SK-N-SH treated with all-trans-retinoic acid at 6 μM for 48 hours (cell line): ENCODE data around the gene THADA.

Experiments
- ATAC-seq: fragments of 200-7000 bp; cut with Tn5 transposase; 3 replicates; pipeline ENCODE4 v1.9.1; 2020; ENCODE audit warnings: mild to moderate bottlenecking, moderate library complexity
- ARNTL ChIP-seq: fragments of 450-650 bp; formaldehyde crosslinking; IDR thresholded peaks from 2 replicates; pipeline ENCODE4 v1.5.0; 2020; ENCODE audit warnings: low read depth, mild to moderate bottlenecking, moderate library complexity, borderline replicate concordance
- BACH2 ChIP-seq: fragments of 250-450 bp; sonication (Bioruptor Pico); IDR thresholded peaks from 2 replicates; pipeline ENCODE4 v1.9.0; 2021; ENCODE audit warnings: mild to moderate bottlenecking, borderline replicate concordance
- CSDC2 ChIP-seq: fragments of 250-450 bp; sonication (Bioruptor Pico); IDR thresholded peaks from 2 replicates; pipeline ENCODE4 v1.5.0; 2020; ENCODE audit warnings: mild to moderate bottlenecking, moderate library complexity
- GLIS3 ChIP-seq: fragments of 250-450 bp; sonication (Bioruptor Pico); IDR thresholded peaks from 2 replicates; pipeline ENCODE4 v1.5.0; 2020; ENCODE audit warnings: mild to moderate bottlenecking, moderate library complexity
- ISL1 ChIP-seq: fragments of 250-450 bp; sonication (Bioruptor Pico); IDR thresholded peaks from 2 replicates; pipeline ENCODE4 v2.1.2; 2022; ENCODE audit warnings: mild to moderate bottlenecking, moderate library complexity
- OSR1 ChIP-seq: fragments of 250-450 bp; sonication (Bioruptor Pico); IDR thresholded peaks from 2 replicates; pipeline ENCODE4 v1.8.0; 2022; ENCODE audit warnings: moderate library complexity, mild to moderate bottlenecking, inconsistent platforms
- PATZ1 ChIP-seq: fragments of 250-450 bp; sonication (Bioruptor Pico); IDR thresholded peaks from 2 replicates; pipeline ENCODE4 v1.8.0; 2020; ENCODE audit warnings: mild to moderate bottlenecking, moderate library complexity, borderline replicate concordance
- POU6F1 ChIP-seq: fragments of 250-450 bp; sonication (Bioruptor Pico); IDR thresholded peaks from 2 replicates; pipeline ENCODE4 v1.8.0; 2021; ENCODE audit warnings: low read depth, mild to moderate bottlenecking, moderate library complexity, borderline replicate concordance
- SNAI2 ChIP-seq: fragments of 250-450 bp; sonication (Bioruptor Pico); IDR thresholded peaks from 2 replicates; pipeline ENCODE4 v1.5.0; 2020; ENCODE audit warnings: mild to moderate bottlenecking, moderate library complexity
- TOX ChIP-seq: fragments of 250-450 bp; sonication (Bioruptor Pico); IDR thresholded peaks from 2 replicates; pipeline ENCODE4 v1.8.0; 2021; ENCODE audit warnings: mild to moderate bottlenecking, moderate library complexity, borderline replicate concordance
- TSHZ2 ChIP-seq: fragments of 250-450 bp; sonication (Bioruptor Pico); IDR thresholded peaks from 2 replicates; pipeline ENCODE4 v1.5.0; 2020; ENCODE audit warnings: mild to moderate bottlenecking, moderate library complexity
- ZC3H10 ChIP-seq: fragments of 250-450 bp; sonication (Bioruptor Pico); IDR thresholded peaks from 2 replicates; pipeline ENCODE4 v1.5.1; 2021; ENCODE audit warnings: mild to moderate bottlenecking, moderate library complexity
- ZFP3 ChIP-seq: fragments of 250-450 bp; sonication (Bioruptor Pico); IDR thresholded peaks from 2 replicates; pipeline ENCODE4 v1.5.0; 2020; ENCODE audit warnings: mild to moderate bottlenecking, moderate library complexity
- ZFP30 ChIP-seq: fragments of 450-650 bp; formaldehyde crosslinking; IDR thresholded peaks from 2 replicates; pipeline ENCODE4 v1.5.0; 2022; ENCODE audit warnings: mild to moderate bottlenecking, moderate library complexity
- ZNF70 ChIP-seq: fragments of 450-650 bp; formaldehyde crosslinking; IDR thresholded peaks from 2 replicates; pipeline ENCODE4 v1.5.0; 2020; ENCODE audit warnings: mild to moderate bottlenecking, moderate library complexity
- ZNF8 ChIP-seq: fragments of 450-650 bp; formaldehyde crosslinking; IDR thresholded peaks from 2 replicates; pipeline ENCODE4 v1.5.0; 2020; ENCODE audit warnings: mild to moderate bottlenecking, moderate library complexity
- TF ChIP-seq, protein P1 (sequence below): fragments of 250-450 bp; sonication (Bioruptor Pico); IDR thresholded peaks from 2 replicates; pipeline ENCODE4 v1.5.1; 2020; ENCODE audit warnings: low read depth, mild to moderate bottlenecking, moderate library complexity

Gene THADA

GRCh38 chr2:43239981-43240765 lies 355.7 kb downstream of the THADA start (continued):
- TF ChIP-seq, protein P1, sequence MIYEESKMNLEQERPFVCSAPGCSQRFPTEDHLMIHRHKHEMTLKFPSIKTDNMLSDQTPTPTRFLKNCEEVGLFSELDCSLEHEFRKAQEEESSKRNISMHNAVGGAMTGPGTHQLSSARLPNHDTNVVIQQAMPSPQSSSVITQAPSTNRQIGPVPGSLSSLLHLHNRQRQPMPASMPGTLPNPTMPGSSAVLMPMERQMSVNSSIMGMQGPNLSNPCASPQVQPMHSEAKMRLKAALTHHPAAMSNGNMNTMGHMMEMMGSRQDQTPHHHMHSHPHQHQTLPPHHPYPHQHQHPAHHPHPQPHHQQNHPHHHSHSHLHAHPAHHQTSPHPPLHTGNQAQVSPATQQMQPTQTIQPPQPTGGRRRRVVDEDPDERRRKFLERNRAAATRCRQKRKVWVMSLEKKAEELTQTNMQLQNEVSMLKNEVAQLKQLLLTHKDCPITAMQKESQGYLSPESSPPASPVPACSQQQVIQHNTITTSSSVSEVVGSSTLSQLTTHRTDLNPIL (CRISPR knock-in tag) = no peak
- no peak for TF ChIP-seq ZFP3 (CRISPR knock-in tag)
- TF ChIP-seq ZC3H10 (CRISPR knock-in tag) = no peak
- no peak for TF ChIP-seq GLIS3 (CRISPR knock-in tag)
- no peak for TF ChIP-seq TOX (CRISPR knock-in tag)
- TF ChIP-seq BACH2 (CRISPR knock-in tag) = no peak
- TF ChIP-seq SNAI2 (CRISPR knock-in tag) = no peak
- no peak for TF ChIP-seq ZFP30
- TF ChIP-seq PATZ1 (CRISPR knock-in tag) = no peak
- no peak for TF ChIP-seq ZNF8 (CRISPR knock-in tag)
- no peak for TF ChIP-seq CSDC2 (CRISPR knock-in tag)

- TF ChIP-seq POU6F1 = no peak
- no peak for ATAC-seq
Observed at GRCh38 chr2:43238813-43239212, 357.0 kb downstream of the THADA start.

GRCh38 chr2:43238176-43238575 lies 357.7 kb downstream of the THADA start:
- ATAC-seq = no peak
- TF ChIP-seq TOX (CRISPR knock-in tag) (no peak), GLIS3 (CRISPR knock-in tag) (no peak), POU6F1 (no peak), TSHZ2 (CRISPR knock-in tag) (no peak), CSDC2 (CRISPR knock-in tag) (no peak), BACH2 (CRISPR knock-in tag) (no peak), ARNTL (no peak), ZNF70 (CRISPR knock-in tag) (no peak), OSR1 (CRISPR knock-in tag) (no peak), ZC3H10 (CRISPR knock-in tag) (no peak), PATZ1 (CRISPR knock-in tag) (no peak), ZFP3 (CRISPR knock-in tag) (no peak), ZNF8 (CRISPR knock-in tag) (no peak), ISL1 (CRISPR knock-in tag) (no peak)
